Activated CD4-positive, alpha-beta T cell treated with anti-CD3 and anti-CD28 coated beads, Interleukin-2, amount 50 U/mL, for 1 hour (primary cell): ENCODE measurements around the gene NAA10.
A peak's percentile ranks its signal among the peaks of the same experiment; 100 is the strongest.
"Not testable (repeated sequence)": the region's sequence is repeated elsewhere in the genome, so short reads cannot be mapped to it uniquely, and the experiment has no call there.

Experiments used
- DNase-seq: peaks from one replicate; pipeline ENCODE4 v3.0.0-alpha.2; 2020

Gene NAA10

DNA sequence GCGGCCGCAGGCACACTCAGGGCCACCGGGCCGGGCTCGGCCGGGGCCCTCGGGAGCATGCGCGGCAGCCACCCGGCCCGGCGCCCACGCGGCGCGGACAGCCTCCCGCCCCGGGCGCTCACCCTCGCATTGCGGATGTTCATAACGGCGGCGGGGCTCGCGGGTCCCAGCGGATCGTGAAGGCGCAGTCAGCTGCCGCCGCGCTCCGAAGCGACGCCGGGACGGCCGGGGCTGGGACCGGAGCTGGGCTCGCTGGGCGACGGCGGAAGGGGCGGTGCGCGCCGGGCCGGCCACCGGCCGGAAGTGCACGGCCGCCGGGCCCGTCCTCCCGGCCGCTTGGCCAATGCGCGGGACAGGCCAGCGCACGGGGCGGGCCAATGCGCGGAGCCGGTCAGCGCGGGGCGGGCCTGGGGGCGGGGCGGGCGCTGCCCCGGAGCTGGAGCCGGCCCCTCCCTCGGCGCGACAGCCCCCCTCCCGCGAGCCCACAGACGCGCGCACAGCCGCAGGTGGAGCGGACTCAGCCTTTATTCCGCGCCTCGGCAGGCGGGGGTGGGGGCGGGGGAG, at the start of gene NAA10:
Gene NAA10 (minus strand): TSS at position 276 of the 564 bp plus-strand sequence. CDS start 133 bp downstream, at position 143.
- peak; percentile 44 for DNase-seq

DNA sequence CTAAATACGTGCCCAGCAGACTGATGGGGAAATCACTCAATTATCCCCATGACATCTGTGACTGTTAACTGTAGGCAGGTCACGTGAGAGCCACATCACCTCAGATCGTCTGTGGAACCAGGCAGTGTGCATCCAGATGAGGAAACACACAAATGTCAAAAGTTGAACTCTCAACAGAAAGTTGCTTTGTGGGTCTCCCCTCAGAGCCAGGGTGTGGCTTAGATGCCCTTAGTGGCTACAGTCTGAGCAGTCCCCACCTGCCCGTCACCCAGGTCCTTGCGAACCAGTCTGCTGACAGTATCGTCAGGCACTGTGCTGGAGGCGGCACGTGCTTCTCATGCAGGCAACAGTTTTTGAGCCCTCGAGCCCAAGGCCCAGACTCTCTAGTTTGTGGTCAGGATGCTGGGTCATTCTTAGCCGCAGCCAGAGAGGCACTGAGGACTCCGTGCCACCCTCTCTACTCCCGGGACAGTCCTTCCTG, 48.5 kb upstream of the NAA10 start:
- no peak for DNase-seq

DNA sequence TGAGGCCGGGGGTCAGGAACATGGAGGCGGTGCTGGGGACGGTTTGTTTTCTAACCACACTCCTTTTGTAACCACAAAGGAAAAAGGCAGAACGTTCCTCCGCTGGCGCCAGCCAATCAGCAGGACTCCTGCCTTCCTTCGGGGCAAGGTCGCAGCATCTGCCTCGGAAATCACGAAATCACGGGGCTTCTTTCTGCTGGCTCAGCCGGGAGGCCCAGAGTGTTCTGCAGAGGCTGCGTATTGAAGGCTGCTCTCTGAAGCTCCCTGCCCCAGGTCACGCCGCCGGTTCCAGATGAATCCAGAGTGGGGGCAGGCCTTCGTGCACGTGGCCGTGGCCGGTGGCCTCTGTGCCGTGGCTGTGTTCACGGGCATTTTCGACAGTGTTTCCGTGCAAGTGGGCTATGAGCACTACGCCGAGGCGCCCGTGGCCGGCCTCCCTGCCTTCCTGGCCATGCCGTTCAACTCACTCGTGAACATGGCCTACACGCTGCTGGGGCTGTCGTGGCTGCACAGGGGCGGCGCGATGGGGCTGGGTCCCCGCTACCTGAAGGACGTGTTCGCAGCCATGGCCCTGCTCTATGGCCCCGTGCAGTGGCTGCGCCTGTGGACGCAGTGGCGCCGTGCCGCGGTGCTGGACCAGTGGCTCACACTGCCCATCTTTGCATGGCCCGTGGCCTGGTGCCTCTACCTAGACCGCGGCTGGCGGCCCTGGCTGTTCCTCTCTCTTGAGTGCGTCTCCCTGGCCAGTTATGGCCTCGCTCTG, 47.1 kb upstream of the NAA10 start:
- peak; percentile 59 for DNase-seq

DNA sequence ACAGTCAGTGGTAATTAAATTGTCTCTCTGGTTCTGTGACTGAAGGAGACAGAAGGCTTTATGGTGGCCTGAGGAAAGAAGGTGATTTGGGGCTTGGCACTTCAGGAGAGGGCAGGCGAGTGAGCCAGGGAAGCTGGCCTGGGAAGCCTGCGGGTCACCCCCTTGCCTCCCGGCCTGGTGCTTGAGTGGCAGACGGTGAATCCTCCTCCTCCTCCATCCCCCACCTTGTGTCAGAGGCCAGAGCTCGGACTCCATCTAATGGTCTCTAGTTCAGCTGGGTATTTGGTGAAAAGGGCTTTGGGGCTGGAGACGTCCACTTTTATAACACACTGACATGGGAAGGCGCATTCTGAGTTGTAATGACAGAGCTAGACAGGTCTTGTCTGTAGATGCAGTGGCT, 46.4 kb upstream of the NAA10 start:
- no peak for DNase-seq

DNA sequence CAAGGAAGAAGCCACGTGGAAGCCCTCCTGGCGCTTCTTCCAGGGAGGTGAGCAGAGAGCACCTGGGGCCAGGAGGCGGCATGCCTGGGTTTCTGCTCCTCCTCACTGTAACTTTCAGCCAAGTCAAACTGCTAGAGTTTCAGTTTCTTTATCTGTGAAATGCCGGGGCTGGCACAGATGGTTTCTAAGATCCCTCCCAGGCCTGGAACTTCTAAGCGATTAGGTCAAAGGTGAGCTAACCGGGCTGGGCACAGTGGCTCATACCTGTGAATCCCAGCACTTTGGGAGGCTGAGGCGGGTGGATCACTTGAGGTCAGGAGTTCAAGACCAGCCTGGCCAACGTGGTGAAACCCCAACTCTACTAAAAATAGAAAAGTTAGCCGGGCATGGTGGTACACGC, 45.6 kb upstream of the NAA10 start:
- DNase-seq: not testable (repeated sequence)

DNA sequence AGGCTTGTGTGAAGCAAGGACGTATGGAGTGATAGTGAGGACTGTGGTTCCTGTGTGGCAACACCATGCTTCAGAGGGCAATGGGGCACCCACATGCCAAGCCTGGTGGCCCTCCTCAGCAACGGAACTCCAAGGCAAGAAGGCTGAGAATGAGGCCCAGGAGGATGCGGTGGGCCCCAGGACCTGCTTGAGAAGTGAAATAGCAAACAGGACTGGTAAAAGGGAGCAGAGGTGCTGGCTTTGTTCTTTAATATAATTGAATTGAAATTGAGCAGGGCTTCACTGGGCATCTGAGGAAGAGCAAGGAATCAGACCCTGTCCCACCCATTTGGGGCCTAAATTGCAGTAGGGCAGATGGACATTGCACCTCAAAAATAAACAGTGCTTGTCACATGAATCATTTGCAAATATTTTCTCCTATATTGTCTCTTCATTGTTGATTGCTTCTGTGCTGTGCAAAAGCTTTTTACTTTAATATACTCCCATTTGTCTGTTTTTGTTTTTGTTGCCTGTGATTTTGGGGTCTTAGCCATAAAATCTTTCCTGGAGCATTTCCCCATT, 40.0 kb upstream of the NAA10 start:
- no peak for DNase-seq

DNA sequence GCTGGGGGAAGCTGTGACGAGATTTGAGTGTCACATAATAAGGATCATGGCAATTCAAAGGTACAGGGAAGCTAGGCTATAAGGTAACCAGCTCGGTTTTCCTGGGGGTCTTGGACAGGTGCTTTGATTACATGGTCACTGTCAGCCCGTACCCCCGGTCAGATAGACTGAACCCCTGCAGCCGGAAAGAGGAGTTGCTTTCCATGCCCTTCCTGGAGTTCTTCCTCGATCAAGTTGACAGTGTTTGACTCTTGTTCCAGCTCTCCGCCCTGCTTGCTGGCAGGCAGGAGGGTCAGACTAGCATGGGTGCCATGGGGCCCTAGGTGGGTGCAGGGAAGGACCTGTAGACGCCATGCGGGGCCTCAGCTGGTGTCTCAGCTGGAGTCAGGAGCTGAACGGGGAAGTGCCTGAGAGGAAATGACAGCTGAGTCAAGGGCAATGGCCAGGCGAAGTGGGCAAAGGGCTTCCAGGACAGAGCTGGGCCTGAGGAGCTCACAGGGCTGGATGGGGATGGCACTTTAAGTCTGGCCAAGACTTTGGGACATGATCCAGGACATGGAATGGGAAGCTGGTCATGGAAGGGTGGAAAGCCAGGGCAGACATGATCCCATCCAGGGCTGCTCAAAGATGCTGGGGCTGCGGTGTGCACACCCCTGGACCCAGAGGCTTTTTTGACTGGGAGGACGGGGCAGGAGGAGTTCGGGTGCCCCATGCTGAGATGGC, 39.3 kb upstream of the NAA10 start:
- no peak for DNase-seq

DNA sequence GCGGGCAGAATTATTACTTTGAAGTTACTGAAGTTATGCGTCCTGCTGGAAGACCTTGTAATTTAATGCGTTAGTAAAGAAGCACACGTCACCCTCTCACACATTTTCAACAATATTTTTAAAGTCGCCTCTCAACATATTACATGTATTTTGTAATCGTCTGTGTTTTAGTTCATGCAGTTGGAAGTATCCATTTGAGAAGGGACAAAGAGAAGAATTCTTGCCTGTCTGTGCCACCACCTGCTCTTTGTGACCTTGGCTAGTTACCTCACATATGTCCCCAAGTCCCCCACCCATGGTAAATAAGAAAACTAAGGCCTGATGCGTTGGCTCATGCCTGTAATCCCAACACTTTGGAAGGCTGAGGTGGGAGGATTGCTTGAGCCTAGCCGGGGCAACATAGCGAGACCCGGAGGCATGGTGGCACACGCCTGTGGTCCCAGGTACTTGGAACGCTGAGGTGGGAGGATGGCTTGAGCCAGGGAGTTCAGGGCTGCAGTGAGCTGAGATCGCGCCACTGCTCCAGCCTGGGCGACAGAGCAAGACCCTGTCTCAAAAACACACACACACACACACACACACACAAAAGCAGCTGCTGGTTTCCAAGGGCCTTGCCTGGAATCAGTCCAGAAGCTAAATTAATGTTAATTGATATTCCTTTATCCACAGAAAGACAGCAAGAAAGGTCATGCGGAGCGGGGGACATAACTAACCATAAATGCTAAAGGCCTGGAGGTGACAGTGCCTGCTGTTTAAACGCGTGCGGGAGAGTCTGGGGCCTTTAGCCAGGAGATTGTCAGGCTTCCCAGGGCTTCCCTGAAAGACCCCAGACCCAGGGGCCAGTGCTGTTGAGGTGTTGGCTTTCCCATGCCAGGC, 38.5 kb upstream of the NAA10 start:
- no peak for DNase-seq

DNA sequence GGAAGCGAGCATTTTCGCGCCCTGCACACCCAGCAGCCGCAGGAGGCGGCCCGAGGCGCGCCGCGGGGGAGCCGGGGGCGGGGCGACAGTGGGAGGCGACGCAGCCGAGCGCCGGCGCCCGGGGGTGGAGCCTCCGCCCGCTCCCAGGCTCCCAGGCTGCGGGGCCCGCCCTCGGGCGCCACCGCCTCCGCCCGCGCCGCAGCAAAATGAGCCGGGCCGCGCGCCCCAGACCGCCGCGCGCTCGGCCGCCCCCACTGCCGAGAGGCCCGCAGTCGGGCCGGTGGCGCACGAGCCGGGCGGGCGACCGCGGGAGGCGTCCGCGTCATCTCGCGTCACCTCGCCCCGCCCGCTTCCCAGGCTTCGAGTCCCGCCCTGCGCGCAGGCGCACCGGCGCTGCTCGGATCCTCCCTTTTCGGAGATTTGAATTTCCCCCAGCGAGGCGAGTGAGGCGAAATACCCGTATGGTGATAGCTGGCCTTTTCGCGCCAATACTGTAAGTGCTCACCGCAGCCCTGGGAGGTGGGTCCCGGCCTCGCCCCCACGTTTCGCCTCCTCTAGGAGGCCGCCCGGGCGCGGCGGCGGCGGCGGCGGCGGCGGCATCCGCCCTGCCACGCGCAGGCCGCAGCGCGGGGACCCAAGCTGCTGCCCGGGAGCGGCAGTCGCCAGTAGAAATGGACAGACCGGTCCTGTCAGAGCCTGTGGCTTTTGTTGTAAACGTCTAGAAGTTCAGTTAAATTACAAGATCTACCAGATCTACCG, 37.7 kb upstream of the NAA10 start, which contains the start of gene TMEM187:
Gene TMEM187 (plus strand): TSS at position 387 of the 759 bp plus-strand sequence. CDS start 9,309 bp downstream, outside the sequence.
- peak; percentile 82 for DNase-seq

DNA sequence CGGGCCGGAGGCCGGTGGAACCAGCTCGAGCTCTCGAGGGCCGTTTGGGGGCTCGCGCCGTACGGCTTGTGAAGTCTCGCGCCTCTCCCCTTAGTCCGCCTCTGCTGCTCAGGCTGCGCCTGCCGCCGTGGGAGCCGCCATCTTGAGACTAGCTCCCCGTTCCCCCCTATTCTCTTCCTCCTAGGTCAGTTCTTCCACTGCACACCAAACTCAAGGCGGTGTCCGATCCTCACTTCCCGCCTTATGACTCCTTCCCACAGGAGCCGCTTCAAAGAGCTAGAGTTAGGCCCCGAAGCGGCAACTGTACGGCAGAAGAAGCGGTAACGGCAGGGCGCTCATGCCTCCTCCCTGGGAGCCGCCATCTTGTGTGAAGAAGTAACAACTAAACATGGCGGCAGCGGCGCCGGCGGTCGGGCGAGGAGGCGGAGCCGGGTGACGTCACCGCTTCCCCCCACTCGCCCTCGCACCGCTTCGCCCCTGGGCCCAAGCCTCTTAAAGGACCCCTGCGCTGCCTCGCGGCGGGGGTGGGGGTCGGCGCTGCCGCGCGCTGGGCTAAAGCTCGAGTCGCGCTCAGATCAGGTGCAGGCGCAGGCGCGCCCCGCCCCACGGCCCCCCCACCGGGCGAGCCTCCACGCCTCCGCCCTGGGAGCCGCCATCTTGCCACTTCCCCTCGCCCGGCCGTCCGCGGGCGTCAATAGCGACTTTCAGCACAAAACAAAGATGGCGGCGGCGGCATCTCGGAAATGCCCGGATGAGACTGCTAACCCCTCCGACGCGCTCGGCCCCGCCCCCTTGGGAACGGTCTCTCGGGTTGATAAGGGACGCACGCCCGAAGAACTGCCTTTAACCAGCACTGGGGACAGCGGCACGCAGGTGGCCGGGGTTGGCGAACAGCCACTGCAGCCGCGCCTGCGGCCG, 36.9 kb upstream of the NAA10 start, which contains the start of gene HCFC1:
Gene HCFC1 (minus strand): TSS at position 369 of the 918 bp plus-strand sequence. CDS start 978 bp downstream, outside the sequence.
- DNase-seq: peak; percentile 87

DNA sequence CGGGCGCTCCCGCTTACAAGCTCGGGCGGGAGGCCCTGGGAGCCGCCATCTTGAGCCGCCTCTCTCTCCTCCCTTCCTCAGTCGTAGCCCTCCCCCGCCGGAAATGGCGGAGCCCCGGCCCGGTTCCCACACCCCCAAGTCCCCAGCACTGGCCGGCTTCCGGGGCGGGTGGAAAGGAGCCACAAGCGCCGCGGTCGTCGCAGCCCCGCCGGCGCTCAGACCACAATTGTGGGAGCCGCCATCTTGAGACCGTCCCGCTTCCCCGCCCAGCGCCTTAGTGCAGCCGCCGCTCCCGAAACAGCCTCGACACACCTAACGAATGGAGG, 36.2 kb upstream of the NAA10 start:
- DNase-seq: peak; percentile 82

DNA sequence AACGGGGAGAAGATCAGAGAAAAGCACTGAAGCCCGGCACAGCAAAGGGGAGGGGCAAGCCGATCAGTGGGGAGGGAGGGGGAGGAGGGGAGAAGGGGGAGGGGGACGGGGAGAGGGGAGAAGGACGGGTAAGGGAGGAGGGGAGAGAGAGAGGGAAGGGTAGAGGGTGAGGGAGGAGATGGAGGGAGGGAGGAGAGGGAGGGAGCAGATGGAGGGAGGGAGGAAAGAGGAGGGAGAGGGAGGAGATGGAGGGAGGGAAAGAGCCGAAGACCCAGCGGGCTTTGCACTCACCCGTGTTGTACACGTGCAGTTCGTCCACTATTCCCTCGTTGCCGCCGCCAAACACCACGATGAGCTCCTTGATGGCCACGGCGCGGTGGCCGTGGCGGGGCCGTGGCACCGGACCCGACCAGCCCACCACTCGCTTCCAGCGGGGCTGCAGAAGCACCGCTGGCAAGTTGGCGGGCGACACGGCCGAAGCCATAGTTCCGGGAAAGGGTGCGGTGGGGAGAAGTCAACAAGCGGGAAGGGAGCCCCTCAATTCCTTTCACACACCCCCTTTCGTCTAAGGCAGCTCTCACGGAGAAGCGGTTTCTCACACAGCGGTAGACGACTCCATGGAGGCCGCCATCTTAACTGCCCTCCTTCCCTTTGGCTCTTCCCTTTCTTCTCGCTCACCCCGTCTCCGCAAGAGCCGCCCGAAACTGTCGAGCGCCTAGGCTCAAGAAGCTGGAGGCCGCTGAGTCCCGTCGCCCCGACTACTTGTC, 35.7 kb upstream of the NAA10 start:
- DNase-seq: no peak

DNA sequence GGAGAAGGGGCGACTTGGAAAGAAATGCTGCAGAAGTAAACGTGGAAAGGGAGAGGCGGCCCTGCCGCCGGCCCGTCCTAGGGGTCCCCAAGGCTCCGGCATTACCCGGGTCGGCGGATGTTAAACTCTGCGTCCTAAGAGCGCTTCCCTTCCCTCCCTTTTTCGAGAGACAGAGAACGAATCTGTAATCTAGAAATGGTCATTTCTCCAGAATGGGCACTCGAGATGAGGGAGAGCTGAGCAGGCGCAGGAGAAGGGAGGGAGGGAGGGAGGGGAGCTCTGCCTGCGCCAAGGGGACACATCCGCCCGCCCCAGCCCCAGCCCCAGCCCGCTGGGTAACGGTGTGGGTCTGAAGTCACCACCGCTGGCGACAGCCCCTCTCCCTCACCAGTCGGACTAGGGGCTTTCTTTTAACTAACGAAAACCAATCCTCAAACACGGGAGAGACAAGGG, 35.1 kb upstream of the NAA10 start:
- no peak for DNase-seq

DNA sequence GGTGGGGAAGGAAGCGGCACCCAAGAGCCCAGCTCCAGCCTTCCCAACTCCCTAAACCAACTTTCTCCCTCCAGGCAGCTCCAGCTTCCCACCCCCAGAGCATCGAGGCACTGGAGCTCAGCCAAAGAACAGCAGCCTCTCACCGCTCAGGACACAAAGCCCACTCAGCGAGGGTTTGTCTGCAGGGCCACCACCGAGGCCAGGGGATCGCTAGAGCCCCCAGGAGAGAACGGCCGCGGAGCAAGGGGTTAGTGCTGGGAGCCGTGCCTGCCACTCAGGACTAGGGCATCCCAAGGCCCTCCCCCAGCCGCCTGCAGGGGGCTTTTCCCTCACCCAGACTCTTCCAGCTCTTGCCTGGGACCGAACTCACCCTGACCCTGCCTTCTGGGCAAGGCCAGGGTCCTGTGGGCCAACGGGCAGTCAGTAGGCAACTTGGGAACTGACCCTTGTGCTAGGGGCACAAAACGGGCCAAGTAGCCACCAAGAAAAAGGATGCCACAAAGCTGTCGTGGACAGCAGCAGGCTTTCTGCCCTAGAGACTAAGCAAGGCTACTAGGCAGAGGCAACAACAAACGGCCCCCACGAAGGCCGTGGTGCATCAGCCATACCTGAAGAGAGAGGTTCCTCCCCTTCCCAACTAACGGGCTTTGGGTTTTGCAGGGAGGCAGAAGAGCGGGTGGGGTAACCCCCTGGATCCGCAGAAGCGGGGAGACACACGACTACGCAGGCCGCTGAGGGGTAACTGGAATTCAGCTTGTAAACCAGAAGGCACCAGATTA, 34.5 kb upstream of the NAA10 start:
- DNase-seq: no peak

DNA sequence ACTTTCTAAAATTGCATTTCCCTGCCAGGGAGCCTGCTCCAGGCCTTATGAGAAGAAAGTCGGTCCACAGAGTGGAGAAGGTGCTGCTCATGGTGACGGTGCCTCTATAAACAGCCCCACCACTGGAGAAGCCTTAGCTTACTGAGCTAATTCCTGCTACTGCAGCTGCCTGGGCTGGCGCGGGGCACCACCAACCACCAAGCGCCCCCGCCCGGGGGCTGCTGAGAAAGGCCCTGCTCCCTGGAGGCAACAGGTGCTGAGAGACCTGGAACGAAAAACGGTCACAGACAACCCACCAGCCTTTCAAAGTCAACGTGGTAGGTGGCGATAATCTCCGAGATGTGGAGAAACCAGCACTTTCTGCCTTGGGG, 33.9 kb upstream of the NAA10 start:
- peak; percentile 46 for DNase-seq

DNA sequence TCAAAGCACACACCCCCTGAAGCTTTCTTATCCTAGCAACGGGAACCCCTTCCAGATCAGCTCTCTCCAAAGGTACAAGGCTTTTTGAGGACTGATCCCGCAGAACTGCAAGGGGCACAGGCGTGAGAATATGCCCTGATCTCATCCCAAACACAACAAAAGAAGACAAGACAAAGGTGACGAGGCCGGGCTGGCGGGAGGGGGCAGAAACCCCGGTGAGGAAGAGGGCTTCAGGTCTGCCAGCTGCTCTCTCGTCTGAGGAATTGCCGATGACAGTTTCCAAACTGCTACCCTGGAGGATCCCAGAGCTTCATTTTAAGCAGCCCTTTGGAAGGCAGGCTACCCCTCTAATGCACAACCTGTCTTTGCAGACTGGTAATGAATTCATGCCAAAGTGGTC, 33.4 kb upstream of the NAA10 start:
- DNase-seq: no peak

DNA sequence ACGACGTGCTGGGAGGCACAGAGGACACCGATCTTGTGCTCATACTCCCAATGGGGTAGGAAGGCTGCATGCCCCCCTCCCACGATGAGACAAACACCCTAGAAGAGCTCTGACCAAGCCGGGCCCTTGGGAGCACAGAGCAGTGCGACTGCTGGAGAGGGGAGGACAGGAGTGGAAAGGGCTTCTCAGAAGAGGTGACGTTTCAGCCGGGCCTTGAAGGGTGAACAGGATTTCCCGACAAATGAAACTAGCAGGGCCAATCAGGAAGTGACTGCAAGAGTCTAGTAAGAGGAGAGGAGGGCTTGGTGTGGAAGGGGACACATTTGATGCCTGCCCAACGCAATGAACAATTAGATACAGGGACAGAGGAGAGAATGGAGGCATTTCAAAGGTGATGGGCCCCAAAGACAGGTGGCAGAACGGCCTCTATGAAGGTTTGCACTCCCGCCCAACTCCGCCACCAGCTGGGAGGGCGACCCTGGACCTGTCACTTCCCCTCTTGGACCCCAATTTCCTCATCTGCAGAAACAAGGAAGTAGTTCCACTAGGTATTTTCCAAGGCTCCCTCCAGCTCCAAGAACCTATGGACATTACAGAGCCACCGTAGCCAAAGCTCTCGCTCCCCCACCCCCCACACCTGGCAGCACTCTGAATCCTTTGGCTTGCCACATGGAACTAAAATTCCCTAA, 32.8 kb upstream of the NAA10 start:
- DNase-seq: no peak
